GM12891 (cell line): ENCODE measurements around the gene CCDC9.

ENCODE experiments used
- PAX5 ChIP-seq: IDR thresholded peaks from 2 replicates; pipeline ENCODE4 v1.6.1; 2011; ENCODE audit warnings: low read length, moderate library complexity, mild to moderate bottlenecking; ENCODE audit not compliant: insufficient read depth, severe bottlenecking
- POLR2A ChIP-seq: IDR thresholded peaks from 2 replicates; pipeline ENCODE4 v1.6.1; 2011; ENCODE audit warnings: low read depth, low read length, control low read depth
- POLR2AphosphoS5 ChIP-seq: IDR thresholded peaks from 2 replicates; pipeline ENCODE4 v1.6.1; 2011; ENCODE audit warnings: low read depth, low read length, control low read depth
- SPI1 ChIP-seq: IDR thresholded peaks from 2 replicates; pipeline ENCODE4 v1.6.1; 2011; ENCODE audit warnings: low read depth, low read length, control low read depth
- TAF1 ChIP-seq: IDR thresholded peaks from 2 replicates; pipeline ENCODE4 v1.6.1; 2011; ENCODE audit warnings: low read depth, low read length, control low read depth

DNA sequence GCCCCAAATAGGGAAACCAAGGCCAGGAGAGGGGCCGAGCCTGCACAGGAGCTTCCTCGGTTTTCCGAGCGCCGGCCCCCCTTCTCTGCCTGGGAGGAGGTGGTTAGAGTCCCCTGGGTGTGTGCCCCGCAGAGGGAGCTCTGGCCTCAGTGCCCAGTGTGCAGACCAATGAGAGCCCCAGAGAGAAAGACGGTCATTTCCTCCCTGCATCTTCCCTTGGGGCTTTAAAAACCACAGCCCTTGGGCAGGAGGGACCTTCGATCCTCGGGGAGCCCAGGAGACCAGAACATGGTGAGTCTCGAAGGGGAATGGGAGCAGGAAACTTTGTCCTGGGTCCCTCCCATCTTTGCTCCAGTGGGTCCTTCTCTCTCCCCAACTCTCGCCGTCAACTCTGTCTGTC is 53.3 kb downstream of the CCDC9 start, which contains the start of gene C5AR1:
- TF ChIP-seq TAF1 (no peak), POLR2A (no peak), SPI1 (no peak), POLR2AphosphoS5 (no peak), PAX5 (no peak)
